ENCODE data around the gene ANKFN1. TPM values are rescaled to one million over a fixed set of nuclear protein-coding genes. Genes with fewer than 3 reads are reported as not detected.

Gene ANKFN1
- total RNA-seq, 1 donor from 2014 or later, result 5.5 TPM

DNA sequence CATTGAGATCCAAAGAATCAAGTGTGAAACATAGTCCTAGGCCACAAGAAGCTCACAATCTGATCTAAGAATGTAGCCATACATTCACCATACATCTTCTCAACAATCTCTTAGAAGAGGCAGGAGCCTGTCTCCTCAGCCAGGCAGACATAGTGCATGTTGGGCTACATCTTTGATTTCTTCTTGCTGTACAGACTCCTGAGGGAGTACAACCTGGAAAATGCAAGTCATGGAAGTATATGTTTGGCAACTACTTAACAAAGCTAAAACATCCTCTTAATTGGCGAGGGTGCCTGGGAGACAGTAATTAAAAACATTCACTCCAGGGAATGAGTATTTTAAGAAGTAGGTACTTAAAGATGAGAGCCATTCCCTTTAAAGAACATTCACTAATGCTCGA lies 361.0 kb downstream of the ANKFN1 start:
- DNase-seq, result no peak

DNA sequence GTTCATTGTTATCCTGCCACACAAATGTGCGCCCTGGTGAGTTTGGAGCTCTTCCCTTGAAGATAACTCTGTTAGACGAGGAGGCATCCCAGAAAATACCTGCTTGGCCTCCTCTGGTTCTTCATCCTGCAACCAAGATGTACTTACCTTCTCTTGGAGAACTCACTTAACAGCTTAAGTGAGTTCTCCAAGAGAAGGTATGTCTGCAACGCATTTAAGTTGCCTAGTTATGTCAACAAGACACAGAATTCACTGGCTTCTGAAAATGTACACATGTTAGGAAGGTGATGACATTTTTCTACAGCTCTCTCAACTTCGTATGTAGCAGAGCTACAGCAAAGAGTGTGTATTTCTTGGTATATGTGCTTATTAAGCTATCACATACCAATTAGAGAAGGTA lies 361.6 kb downstream of the ANKFN1 start:
- no peak for DNase-seq

DNA sequence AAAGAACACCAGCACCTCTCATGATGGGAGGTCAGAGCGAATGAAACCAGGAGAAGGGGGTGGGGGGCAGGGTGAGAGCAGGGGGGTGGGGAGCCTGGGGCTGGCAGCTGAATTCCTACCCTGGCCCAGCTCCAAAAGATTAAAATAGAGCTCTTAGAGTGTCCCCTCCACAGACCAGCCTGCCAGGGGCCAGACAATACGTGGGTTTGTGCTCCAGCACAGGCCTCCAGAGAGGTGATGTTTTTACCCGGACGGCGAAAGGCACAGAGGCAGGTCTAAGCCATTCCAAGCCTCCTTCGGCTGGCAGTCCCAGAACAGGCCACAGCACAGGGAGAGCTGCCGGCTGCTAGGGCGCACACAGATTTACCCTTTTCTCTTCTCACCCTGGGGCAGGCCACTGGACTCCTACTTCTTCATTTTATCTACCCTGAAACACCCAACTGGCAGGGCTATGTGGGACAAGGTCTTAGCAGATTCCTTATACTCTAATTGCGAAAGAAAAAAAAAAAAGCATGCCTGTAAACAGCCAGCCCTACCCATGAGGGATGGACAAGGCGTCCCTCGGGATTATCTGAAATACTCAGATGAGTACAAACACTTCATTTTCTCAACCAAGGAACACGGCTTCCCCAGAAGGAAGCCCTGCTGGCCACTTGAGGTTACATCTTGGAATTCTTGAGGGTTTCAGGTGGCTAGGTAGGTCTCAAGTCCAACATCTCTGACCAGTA lies 368.3 kb downstream of the ANKFN1 start:
- DNase-seq, result no peak

DNA sequence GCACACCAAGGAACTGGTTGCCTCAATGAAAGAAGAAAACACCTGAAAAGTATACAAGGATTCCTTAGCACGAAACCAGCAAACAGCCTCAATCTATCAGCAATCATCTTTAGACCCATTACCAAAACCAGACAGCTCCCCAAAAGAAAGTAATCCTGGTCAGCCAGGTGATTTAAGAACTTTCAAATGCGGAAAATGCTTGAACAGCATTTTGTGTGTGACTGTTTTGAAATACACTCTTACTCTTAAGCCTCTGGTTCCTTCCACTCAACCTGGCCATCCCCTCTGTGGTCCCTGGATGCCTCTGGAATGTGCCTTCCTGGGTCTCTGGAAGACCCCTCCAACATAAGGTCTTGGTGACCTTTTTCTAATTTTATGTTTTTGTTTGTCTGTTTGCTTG lies 369.8 kb downstream of the ANKFN1 start:
- DNase-seq, result no peak

DNA sequence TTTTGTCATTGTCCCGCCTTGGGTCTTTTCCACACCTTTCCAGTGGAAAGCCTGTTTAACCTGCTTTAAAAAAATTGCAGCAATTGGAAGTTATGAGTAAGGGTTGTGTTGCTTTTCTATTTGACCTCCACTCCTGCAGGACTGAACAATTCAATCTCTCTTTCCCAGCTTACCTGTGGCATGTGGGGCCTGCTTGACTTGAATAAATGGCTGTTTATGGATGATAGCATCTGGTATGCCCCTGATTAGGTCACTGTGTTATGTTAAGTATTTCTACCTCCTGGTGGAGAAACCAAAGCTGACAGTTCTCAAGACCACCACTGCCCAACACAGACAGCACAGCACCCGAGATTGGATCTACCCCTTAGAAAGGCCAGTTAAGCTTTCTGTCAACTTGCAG lies 375.4 kb downstream of the ANKFN1 start:
- DNase-seq, result no peak

DNA sequence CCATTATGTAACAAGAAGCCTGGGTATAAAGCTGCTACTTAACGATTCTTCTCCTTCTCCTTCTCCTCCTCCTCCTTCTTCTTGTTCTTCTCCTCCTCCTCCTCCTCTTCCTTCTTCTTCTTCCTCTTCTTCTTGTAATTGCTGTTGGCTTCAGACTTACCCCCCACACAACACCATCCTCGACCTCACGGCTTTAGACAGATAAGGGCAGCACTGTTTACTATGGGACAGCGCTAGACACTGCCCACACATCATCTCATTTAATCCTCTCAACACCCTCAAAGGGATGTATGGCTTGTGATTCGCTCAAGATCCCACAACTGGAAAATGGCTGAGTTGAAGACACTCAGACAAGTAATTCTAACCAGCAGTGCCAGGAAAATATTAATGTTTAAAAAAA lies 379.7 kb downstream of the ANKFN1 start:
- no peak for DNase-seq

DNA sequence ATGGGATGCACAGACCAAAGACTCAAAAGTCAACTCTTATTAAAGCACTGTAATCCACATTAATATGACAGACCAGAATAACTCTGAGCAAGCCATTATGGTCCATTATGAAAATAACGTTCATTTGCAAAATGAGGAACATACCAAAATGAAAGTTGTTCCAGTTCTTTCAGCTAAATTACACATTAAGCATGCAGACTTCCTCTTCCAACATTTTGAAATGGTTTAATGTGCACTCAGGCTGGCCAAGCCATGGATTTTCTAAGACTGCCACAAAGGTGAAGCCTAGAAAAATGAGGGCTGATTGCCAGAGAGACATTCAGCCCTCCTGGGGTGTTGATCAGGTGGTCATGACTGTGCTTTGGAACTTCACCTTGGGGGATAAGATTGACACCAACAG lies 383.5 kb downstream of the ANKFN1 start:
- no peak for DNase-seq

DNA sequence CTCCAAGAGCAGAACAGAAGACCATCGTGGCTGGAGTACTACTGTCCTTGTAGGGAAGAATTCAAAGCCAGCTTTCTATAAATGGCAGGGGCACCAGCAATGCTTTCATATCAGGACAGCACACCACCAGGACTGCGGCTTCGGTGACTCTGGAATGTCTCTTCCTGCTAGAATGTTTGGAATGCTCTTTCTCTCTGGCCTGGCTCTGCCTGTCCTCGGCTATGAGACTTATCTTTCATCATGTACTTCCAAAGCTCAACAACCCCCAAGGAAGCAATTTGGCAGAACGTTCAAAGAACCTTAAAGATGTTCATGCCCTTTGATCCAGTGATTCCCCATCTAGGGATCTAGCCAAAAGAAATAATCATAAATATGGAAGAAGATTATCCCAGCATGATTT lies 387.6 kb downstream of the ANKFN1 start:
- no peak for DNase-seq

DNA sequence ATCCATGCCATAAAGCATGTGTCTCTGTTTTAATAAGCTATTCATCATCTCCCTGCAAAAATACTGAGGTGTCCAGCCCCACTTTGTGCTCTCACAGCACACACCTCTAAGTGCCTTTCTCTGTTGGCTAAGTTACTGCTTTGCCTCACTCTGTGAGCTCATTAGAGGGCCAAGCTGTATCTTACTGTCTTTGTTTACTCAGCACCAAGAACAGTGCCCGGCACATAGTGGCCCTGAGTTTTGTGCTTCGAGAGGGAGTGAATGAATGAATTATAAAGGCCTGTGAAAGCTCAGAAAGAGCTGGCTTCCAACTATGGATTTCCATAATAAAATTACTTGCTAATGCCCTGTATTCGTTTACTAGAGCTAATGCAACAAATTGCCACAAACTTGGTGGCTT lies 390.0 kb downstream of the ANKFN1 start:
- DNase-seq, result no peak

DNA sequence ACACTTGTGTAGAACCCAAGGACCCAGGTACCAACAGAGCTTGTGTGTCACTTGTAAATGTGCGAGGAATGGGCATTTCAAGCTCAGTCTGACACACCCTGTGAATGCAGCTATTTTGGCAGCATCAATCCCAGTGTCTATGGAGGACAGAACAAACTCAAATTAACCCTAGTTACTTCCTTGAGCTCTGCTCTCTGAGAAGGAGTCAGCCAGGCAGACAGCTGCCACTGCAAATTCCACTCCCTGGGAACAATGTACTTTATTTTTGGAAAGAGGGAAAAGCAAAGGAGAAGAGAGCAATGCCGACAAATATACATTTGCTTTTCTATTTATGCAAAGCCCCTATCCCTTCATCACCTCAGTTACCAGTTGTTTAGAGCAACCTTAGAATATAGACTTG lies 391.8 kb downstream of the ANKFN1 start:
- peak; percentile 1 for DNase-seq

DNA sequence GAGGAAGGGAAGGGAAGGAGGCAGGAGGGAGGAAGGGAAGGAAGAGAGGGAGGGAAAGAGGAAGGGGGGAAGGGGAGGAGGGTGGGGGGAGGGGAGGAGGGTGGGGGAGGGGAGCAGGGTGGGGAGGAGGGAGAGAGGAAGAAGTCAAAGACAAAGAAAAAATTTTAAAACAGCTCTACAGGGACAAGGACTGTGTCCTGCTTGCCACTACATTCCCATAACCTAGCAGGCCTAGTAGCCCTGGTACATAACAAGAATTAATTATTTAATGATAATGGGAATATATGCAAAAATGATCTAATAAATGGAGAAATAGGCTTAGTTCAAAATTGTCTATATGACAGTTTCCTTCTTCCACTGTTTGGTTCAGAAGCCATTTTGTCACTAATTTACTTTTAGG lies 392.7 kb downstream of the ANKFN1 start:
- DNase-seq, result no peak

DNA sequence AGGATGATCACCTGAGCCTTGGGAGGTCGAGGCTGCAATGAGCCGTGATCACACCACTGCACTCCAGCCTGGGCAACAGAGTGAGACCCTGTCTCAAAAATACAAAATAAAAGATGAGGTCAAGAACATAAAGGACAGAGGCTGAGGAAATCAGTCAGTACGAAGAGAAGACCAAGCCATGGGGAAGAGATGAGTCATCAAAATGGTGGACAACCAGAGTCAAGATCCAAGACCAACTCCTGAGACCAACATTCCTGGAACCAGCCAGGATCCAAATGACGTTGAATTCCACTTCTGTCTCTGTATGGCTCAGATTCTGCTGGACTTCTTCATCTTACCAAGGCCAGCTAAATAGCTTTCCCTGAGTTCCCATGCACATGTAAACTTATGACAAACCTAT lies 395.4 kb downstream of the ANKFN1 start:
- DNase-seq, result no peak

DNA sequence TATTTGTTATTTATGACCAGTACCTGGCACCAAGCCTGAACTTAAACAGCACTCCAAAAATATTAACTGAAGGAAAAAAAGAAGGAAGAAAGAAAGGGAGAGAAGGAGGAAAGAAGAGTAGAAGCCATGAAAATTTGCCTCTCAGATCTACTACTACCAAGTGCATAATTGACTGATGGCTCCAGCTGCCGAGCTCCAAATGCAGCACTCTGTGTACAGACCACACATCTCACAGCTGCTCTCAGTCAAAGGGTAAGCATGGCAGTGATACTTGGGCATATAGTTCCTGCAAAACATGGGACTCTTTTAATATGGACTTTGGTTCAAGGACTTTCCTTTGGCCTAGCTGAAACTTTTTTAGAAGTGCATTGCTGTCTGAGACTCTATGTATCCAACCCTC lies 396.2 kb downstream of the ANKFN1 start:
- DNase-seq, result peak; percentile 4

DNA sequence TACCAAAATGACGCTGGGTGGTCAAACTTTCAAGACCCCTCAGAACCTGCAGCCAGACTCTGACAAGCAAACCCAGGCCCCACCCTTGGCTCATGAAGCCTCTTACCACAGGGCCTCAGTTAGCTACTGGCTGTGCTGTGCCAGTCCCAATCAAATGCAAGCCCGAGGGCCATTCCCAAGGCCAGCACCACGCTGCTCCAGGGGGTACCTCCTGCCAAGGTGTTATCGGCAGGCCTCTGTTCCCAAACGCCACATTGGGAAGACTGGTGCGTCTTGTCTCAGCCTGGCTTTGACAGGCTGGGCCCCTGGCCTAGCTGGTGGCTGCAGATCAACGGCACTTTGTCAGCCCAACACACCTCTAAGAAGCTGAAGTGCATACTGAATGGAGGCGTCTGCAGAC lies 404.4 kb downstream of the ANKFN1 start:
- DNase-seq, result no peak

DNA sequence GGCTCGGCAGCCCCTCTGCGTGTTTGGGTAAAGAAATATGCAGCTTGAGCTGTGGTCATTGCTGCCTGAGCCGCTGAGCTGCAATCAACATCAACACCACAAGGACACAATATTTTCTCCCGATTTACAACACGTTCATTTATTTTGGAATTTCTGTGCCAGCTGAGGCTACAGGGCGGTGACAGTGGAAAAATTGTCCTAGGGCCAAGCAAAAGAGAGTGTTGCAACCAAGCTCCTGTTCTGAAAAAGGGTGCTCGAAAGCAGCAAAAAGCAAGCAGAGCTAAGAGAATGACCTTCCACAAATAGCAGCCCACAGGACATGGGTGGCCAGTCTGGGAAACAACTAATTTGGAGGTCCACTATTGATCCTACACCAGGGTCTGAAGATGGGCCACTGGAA lies 404.8 kb downstream of the ANKFN1 start:
- DNase-seq, result no peak

Small RNA genes within 50 kb of the gene (small RNA-seq; reads per million reads assigned to genes)
- gene AC006600.1 (ENCODE audit: low replicate concordance), result not detected

All from skin of body (tissue), 3 donors.